DOHH2 (cell line): ENCODE data around the gene EGLN1.

Experiments used
- H3F3A ChIP-seq: fragments of 200-600 bp; sonication (generic), shearing (Covaris generic); 2 replicates; pipeline ENCODE4 v1.6.0; 2016; ENCODE audit warnings: antibody characterized with exemption, mild to moderate bottlenecking; ENCODE audit not compliant: control insufficient read depth, insufficient read depth
- H3K27ac ChIP-seq: fragments of 200-600 bp; sonication (generic); 2 replicates; pipeline ENCODE4 v1.5.1; 2014; ENCODE audit warnings: low read depth, mild to moderate bottlenecking, low read length, moderate library complexity
- H3K27me3 ChIP-seq: fragments of 200-600 bp; sonication (generic); 2 replicates; pipeline ENCODE4 v1.6.1; 2014; ENCODE audit warnings: mild to moderate bottlenecking, low read length, mixed read lengths; ENCODE audit not compliant: control insufficient read depth
- H3K36me3 ChIP-seq: fragments of 200-600 bp; sonication (generic); 2 replicates; pipeline ENCODE4 v1.6.1; 2014; ENCODE audit warnings: mild to moderate bottlenecking, low read length, moderate library complexity, mixed read lengths; ENCODE audit not compliant: control insufficient read depth
- H3K4me1 ChIP-seq: fragments of 200-600 bp; sonication (generic); 2 replicates; pipeline ENCODE4 v1.6.1; 2014; ENCODE audit warnings: mild to moderate bottlenecking, low read length, mixed read lengths; ENCODE audit not compliant: control insufficient read depth
- H3K4me2 ChIP-seq: fragments of 200-600 bp; sonication (generic); 2 replicates; pipeline ENCODE4 v1.6.0; 2014; ENCODE audit warnings: mild to moderate bottlenecking, low read length, moderate library complexity
- H3K4me3 ChIP-seq: fragments of 200-600 bp; sonication (generic); 2 replicates; pipeline ENCODE4 v1.5.1; 2014; ENCODE audit warnings: mild to moderate bottlenecking, low read length, mixed read lengths
- H3K79me2 ChIP-seq: fragments of 200-600 bp; sonication (generic); 2 replicates; pipeline ENCODE4 v1.6.1; 2014; ENCODE audit warnings: mild to moderate bottlenecking, low read length, mixed read lengths; ENCODE audit not compliant: control insufficient read depth
- H3K9me2 ChIP-seq: fragments of 200-600 bp; sonication (generic); replicated peaks from 2 replicates; pipeline ENCODE4 v1.6.1; 2014; ENCODE audit warnings: mild to moderate bottlenecking, low read length, mixed read lengths; ENCODE audit not compliant: control insufficient read depth
- H3K9me3 ChIP-seq: fragments of 200-600 bp; sonication (generic); 2 replicates; pipeline ENCODE4 v1.6.1; 2014; ENCODE audit warnings: antibody characterized with exemption, low read length, mixed read lengths; ENCODE audit not compliant: control insufficient read depth, insufficient read depth
- H4K20me1 ChIP-seq: fragments of 200-600 bp; sonication (generic); 2 replicates; pipeline ENCODE4 v1.6.0; 2014; ENCODE audit warnings: low read depth, mild to moderate bottlenecking, antibody characterized with exemption, low read length, moderate library complexity; ENCODE audit not compliant: control insufficient read depth, insufficient read depth
- EZH2phosphoT487 ChIP-seq: fragments of 200-600 bp; sonication (generic); IDR thresholded peaks from 2 replicates; pipeline ENCODE4 v1.6.1; 2017; ENCODE audit warnings: borderline replicate concordance, mild to moderate bottlenecking, antibody characterized with exemption, low read length, moderate library complexity, mixed read lengths
- TF ChIP-seq, protein P1 (sequence below): fragments of 200-600 bp; sonication (generic); IDR thresholded peaks from one replicate; pipeline ENCODE4 v1.5.1; 2014; ENCODE audit warnings: antibody characterized with exemption, mild to moderate bottlenecking, low read depth, low read length; ENCODE audit not compliant: poor library complexity, severe bottlenecking

EGLN1 gene

DNA sequence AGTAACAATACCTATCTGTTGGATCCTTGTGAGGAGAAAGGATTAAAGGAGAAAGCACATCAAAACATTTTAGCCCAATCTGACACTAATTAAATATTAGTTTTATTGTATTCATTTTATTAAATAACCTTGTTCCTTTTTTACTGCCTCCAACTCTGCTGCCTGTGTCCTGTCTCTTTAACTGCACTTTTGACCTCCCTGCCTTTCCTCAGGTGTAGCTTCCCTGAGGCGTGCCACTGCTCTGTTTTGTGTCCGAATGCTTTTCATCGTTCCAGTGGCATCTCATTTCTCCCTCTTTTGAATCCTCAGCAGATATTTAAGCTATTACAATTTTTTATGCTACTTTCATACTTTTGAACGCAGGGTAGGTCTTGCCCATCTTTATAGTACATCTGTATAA is 73.6 kb downstream of the EGLN1 start:
- H3F3A ChIP-seq, result no peaks in the 10 kb centered on the region
- no peak overlapping the region for H3K4me3 ChIP-seq
- peaks cover 58% of the 10 kb centered on the region for H3K36me3 ChIP-seq
- no peak overlapping the region for H3K27ac ChIP-seq
- TF ChIP-seq, protein P1, sequence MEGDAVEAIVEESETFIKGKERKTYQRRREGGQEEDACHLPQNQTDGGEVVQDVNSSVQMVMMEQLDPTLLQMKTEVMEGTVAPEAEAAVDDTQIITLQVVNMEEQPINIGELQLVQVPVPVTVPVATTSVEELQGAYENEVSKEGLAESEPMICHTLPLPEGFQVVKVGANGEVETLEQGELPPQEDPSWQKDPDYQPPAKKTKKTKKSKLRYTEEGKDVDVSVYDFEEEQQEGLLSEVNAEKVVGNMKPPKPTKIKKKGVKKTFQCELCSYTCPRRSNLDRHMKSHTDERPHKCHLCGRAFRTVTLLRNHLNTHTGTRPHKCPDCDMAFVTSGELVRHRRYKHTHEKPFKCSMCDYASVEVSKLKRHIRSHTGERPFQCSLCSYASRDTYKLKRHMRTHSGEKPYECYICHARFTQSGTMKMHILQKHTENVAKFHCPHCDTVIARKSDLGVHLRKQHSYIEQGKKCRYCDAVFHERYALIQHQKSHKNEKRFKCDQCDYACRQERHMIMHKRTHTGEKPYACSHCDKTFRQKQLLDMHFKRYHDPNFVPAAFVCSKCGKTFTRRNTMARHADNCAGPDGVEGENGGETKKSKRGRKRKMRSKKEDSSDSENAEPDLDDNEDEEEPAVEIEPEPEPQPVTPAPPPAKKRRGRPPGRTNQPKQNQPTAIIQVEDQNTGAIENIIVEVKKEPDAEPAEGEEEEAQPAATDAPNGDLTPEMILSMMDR, result no peak
- no peak for TF ChIP-seq EZH2phosphoT487
- H3K79me2 ChIP-seq, result peaks cover 3% of the 10 kb centered on the region; the same call in 1 of the 2 replicates
- H3K9me2 ChIP-seq, result no peaks in the 10 kb centered on the region
- no peaks in the 10 kb centered on the region for H4K20me1 ChIP-seq
- no peak overlapping the region for H3K4me2 ChIP-seq
- no peaks in the 10 kb centered on the region for H3K27me3 ChIP-seq
- H3K9me3 ChIP-seq, result no peaks in the 10 kb centered on the region
- H3K4me1 ChIP-seq, result no peaks in the 10 kb centered on the region

DNA sequence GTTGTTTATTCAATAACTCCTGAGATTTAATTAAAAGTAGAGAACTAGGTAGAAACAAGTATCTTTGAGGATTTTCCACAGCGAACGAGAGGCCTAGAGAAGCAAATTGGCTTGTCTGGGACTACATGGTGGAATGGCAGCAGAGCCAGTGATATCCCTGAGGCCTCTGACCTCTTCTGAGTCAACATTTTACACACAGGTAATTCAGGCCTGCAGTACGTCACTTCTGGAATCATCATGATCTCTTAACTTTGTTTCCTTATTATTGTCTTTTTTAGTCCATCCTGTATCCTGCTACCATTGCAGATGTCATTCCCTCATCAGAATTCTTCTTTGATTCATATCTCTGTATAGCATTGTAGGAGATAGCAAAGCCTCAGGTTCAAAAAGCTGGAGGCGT is 74.1 kb downstream of the EGLN1 start:
- Histone ChIP-seq H3K4me1 (no peaks in the 10 kb centered on the region), H3K36me3 (peaks cover 55% of the 10 kb centered on the region), H3K27ac (no peak overlapping the region), H3K27me3 (no peaks in the 10 kb centered on the region), H3K4me3 (no peak overlapping the region), H3K9me2 (no peaks in the 10 kb centered on the region), H4K20me1 (no peaks in the 10 kb centered on the region), H3F3A (no peaks in the 10 kb centered on the region), H3K9me3 (no peaks in the 10 kb centered on the region), H3K79me2 (peaks cover 4% of the 10 kb centered on the region; the same call in 1 of the 2 replicates), H3K4me2 (no peak overlapping the region)
- no peak for TF ChIP-seq EZH2phosphoT487
- TF ChIP-seq, protein P1, result no peak

DNA sequence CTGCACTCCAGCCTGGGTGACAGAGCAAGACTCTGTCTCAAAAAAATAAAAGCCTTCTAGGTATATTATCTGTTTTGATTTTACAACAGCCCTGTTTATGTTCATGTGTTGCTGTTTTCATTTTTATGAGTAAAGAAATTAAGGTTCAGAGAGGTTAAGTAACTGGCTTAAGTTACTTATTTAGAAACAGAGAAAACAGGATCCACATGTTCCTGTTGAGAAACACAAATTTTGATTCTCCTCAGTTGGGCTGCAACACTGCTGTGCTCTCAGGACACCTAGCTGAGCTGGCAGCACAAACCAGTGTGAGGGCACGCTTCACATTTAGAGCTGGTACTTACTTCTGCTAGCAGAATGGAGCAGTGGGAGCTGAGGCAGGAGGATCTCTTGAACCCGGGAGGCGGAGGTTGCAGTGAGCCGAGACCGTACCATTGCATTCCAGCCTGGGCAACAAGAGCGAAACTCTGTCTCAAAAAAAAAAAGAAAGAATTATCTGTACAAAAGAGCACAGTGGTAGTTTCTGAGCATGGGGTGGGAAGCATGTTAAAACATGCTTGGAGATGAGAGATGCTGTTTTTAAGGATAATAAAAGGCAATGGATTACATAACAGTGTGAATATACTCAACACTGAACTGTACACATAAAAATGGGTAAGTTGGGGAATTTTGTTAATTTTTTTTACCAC is 81.6 kb downstream of the EGLN1 start:
- Histone ChIP-seq H3K9me3 (no peaks in the 10 kb centered on the region), H4K20me1 (peaks cover 18% of the 10 kb centered on the region), H3K79me2 (peaks cover 64% of the 10 kb centered on the region), H3K4me1 (peaks cover 23% of the 10 kb centered on the region), H3K27ac (no peak overlapping the region), H3K27me3 (no peaks in the 10 kb centered on the region), H3K9me2 (no peaks in the 10 kb centered on the region), H3K36me3 (peaks cover 44% of the 10 kb centered on the region), H3K4me3 (no peak overlapping the region), H3K4me2 (no peak overlapping the region), H3F3A (peaks cover 4% of the 10 kb centered on the region)
- TF ChIP-seq EZH2phosphoT487, result no peak
- TF ChIP-seq, protein P1, result no peak
